CD4-positive, alpha-beta T cell treated with Interferon gamma for 1 hour (primary cell): ENCODE measurements around the gene SCARB1.
"Not testable (repeated sequence)": the region's sequence is repeated elsewhere in the genome, so short reads cannot be mapped to it uniquely, and the experiment has no call there.

Experiments used
- DNase-seq: peaks from one replicate; pipeline ENCODE4 v3.0.0-alpha.2; 2020

The SCARB1 gene

GRCh38 chr12:124863416-124864325 is at the start of gene SCARB1:
Gene SCARB1, minus strand, starts transcription at chr12:124863864. Its CDS starts 144 bp downstream, at chr12:124863720.
- DNase-seq = peak; percentile 80

- DNase-seq = not testable (repeated sequence)
Measured at GRCh38 chr12:124912529-124913287, 49.0 kb upstream of the SCARB1 start.

- not testable (repeated sequence) for DNase-seq
Measured at GRCh38 chr12:124911521-124911920, 47.9 kb upstream of the SCARB1 start.

GRCh38 chr12:124910561-124911478 is 47.2 kb upstream of the SCARB1 start:
- no peak for DNase-seq

GRCh38 chr12:124909831-124910560 is 46.3 kb upstream of the SCARB1 start:
- no peak for DNase-seq

GRCh38 chr12:124906606-124907261 is 43.1 kb upstream of the SCARB1 start:
- DNase-seq = peak; percentile 86

GRCh38 chr12:124904306-124905098 is 40.8 kb upstream of the SCARB1 start:
- peak; percentile 42 for DNase-seq

- DNase-seq = no peak
Measured at GRCh38 chr12:124902916-124903315, 39.3 kb upstream of the SCARB1 start.

GRCh38 chr12:124901003-124901402 is 37.3 kb upstream of the SCARB1 start:
- DNase-seq = no peak

- not testable (repeated sequence) for DNase-seq
Measured at GRCh38 chr12:124900345-124900795, 36.7 kb upstream of the SCARB1 start.

GRCh38 chr12:124898923-124899294 is 35.2 kb upstream of the SCARB1 start:
- DNase-seq = no peak

GRCh38 chr12:124898200-124898922 is 34.7 kb upstream of the SCARB1 start:
- DNase-seq = peak; percentile 62

GRCh38 chr12:124896461-124896860 is 32.8 kb upstream of the SCARB1 start:
- no peak for DNase-seq

- DNase-seq = no peak
Measured at GRCh38 chr12:124893792-124894516, 30.3 kb upstream of the SCARB1 start.

- no peak for DNase-seq
Measured at GRCh38 chr12:124888260-124888659, 24.6 kb upstream of the SCARB1 start.

- not testable (repeated sequence) for DNase-seq
Measured at GRCh38 chr12:124887766-124888165, 24.1 kb upstream of the SCARB1 start.

- peak; percentile 59 for DNase-seq
Measured at GRCh38 chr12:124884587-124885438, 21.1 kb upstream of the SCARB1 start.
